Myocyte (in vitro differentiated cells): ENCODE results near the gene GFRA1. TPM values are rescaled to one million over a fixed set of nuclear protein-coding genes. Genes with fewer than 3 reads are reported as not detected.

Experiments
- DNase-seq: peaks from one replicate; pipeline ENCODE4 v3.0.0-alpha.2; 2012; ENCODE audit warnings: low read depth
- polyA plus RNA-seq: library from polyadenylated mRNA; unstranded; fragments of >200 nt; gene quantifications from one replicate; pipeline ENCODE4 v1.2.1, GENCODE V29; 2012; ENCODE audit warnings: missing spikeins
- total RNA-seq: library from RNA; depleted of rRNA; stranded (reverse); fragments of >200 nt; gene quantifications from 2 replicates; pipeline ENCODE4 v1.2.3, GENCODE V29; 2014

The GFRA1 gene, protein sequence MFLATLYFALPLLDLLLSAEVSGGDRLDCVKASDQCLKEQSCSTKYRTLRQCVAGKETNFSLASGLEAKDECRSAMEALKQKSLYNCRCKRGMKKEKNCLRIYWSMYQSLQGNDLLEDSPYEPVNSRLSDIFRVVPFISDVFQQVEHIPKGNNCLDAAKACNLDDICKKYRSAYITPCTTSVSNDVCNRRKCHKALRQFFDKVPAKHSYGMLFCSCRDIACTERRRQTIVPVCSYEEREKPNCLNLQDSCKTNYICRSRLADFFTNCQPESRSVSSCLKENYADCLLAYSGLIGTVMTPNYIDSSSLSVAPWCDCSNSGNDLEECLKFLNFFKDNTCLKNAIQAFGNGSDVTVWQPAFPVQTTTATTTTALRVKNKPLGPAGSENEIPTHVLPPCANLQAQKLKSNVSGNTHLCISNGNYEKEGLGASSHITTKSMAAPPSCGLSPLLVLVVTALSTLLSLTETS
- total RNA-seq, result 11.1 and 12.9 TPM in 2 replicates
- 31.2 TPM for polyA plus RNA-seq

- peak; percentile 49 for DNase-seq
Observed at GRCh38 chr10:116272440-116273283, at the start of gene GFRA1. TSS of gene GFRA1 (minus strand) at chr10:116273206. CDS start at chr10:116272029, 1,177 bp downstream.

DNA sequence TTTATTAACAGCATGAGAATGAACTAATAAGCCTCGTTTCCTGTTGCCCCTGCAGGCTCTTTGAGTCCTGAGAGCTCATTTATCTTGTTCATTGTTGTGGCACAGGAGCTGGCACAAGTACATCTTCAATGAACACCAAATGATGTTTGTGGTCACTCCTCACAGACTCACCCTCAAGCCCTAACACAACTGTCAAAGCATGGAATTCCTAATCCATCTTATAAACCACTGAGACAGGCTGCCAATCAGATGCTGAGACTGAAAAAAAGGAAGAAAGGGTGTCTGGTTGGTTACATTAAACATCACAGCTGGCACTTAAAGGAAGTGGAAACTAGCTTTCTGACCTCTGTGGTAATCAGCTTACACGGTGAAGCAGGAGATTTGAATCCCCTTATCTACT is 43.5 kb upstream of the GFRA1 start:
- DNase-seq, result peak; percentile 34

DNA sequence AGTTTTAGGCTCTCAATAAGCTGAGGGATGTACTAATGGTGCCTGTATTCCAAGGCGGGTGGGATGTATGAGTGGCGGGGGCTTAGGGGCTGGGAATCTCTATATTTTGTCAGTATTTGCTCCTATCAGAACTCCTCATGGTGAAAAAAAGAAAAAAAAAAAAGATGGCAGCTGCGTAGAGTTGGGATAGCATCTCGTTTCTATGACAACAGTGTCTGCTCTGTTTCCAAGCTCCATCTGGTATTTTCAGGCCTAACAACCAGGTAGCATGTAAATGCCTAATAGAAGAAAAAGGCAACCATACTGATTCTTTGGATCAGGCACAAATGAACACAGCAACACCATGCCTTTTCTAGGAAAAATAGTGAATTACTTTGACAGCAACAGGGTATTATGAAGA is 39.5 kb upstream of the GFRA1 start:
- DNase-seq, result no peak

- no peak for DNase-seq
Observed at GRCh38 chr10:116311706-116312490, 38.9 kb upstream of the GFRA1 start.

- DNase-seq, result no peak
Observed at GRCh38 chr10:116311016-116311415, 38.0 kb upstream of the GFRA1 start.

- DNase-seq, result peak; percentile 52
Observed at GRCh38 chr10:116307455-116307854, 34.4 kb upstream of the GFRA1 start.

DNA sequence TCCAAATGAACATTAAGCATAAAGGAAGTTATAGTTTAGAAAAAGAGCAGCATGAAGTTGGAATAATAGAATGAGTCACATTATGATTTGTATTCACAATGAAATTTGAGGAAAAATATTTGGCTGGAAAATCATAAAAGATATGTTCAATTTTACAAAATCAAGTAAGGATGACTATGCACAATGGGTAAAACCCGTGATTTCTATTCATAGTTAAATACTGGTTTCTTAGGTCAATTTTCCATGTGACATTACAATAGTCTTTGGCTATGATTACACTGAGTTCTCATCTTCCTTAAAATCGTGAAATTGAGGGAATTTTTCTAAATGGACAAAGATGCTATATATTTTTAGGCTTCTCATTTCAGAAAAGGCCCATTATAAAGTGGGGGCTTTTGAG is 33.8 kb upstream of the GFRA1 start:
- no peak for DNase-seq

- DNase-seq, result no peak
Observed at GRCh38 chr10:116304923-116305322, 31.9 kb upstream of the GFRA1 start.

GRCh38 chr10:116300542-116300941 is 27.5 kb upstream of the GFRA1 start:
- peak; percentile 45 for DNase-seq

GRCh38 chr10:116298586-116298985 is 25.6 kb upstream of the GFRA1 start:
- DNase-seq, result no peak

DNA sequence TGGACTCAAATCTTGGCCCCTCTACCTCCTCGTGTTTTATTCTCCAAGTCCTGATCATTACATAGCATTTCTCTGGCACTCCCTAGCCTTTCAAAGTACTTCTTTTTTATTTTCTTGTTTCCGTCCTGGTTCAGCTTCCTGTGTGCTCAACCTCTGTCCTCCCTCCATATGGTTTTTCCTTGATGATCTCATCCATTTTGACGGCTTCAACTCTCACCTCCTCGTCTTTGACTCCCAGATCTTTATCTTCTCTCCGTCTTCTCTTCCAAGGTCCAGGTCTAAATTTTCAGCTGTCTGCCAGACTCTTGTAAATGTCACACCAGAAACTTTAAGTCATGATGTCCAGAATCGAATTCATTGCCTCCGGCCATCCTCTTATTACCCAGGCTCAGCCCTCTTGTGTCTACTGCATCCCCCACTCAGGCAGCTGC is 23.3 kb upstream of the GFRA1 start:
- DNase-seq, result no peak

DNA sequence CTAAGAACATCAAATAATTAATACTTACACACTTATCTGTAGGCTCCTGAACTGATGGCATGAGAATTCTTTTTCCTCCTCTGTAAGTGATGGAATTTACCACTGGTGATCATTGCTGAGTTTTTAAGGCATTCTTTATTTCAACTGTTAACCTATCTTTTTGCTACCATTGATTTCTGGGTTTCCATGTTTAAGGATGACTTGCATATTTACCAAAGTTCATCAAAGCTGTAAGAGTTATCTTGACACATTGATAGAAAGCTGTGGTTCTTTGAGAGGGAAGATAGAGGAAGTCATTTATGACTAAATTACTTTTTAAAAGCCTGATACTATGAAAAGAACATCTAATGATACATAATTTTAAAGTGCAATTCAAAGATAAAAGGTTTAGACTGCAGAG is 19.5 kb upstream of the GFRA1 start:
- DNase-seq, result no peak

- DNase-seq, result no peak
Observed at GRCh38 chr10:116289652-116290051, 16.6 kb upstream of the GFRA1 start.

DNA sequence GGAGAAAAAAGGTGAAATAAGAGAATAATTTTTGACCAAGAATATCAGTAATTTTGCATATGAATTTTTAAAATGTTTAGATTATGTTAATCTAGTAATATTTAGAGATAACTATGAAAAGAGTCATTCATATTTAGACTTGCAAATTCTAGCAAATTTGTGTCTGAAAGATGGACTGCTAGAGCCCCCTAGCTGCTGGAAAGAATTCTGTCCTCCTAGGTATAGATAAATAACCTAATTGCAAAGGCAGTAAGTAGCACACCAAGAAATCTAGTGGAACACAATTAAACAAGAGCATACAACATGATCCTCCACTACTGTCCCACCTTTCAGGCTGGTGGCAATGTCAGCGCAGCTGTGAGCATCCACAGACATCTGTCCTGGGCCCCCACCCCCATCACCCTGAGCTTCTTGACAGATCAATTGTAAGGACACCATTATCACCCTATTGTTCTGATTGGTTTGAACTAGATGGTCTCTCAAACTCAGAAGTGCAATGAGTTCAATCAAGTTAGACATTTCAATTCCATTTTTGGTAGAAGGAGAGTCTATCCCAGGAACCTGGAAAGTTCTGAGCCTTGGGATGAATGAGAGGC is 15.0 kb upstream of the GFRA1 start:
- DNase-seq, result peak; percentile 62

- DNase-seq, result no peak
Observed at GRCh38 chr10:116286626-116287200, 13.7 kb upstream of the GFRA1 start.

- DNase-seq, result no peak
Observed at GRCh38 chr10:116281775-116282174, 8.8 kb upstream of the GFRA1 start.

GRCh38 chr10:116278846-116279245 is 5.8 kb upstream of the GFRA1 start:
- DNase-seq, result no peak

GRCh38 chr10:116276981-116277380 is 4.0 kb upstream of the GFRA1 start:
- no peak for DNase-seq

- peak; percentile 80 for DNase-seq
Observed at GRCh38 chr10:116274064-116274904, 1.3 kb upstream of the GFRA1 start.
